ENCODE measurements around the gene KRTAP2-2.

The KRTAP2-2 gene

DNA sequence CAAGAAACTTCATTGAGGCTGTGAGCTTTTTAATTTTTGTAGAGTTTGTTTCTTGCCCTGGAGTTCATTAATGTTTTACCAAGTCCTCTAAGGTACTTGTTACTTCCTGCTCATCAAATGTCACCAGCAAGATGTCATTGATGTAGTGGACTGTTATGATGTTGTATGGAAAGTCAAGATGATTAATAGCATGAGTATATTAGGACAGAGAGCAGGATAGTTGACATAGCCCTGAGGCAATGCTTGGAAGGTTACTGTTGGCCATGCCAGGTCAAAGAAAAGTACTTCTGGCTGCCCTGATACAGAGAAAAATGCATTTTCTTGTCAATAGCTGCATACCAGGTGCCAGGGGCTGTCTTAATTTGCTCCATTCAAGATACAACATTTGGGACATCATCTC, 34.7 kb downstream of the KRTAP2-2 start:
- no peak for DNase-seq

DNA sequence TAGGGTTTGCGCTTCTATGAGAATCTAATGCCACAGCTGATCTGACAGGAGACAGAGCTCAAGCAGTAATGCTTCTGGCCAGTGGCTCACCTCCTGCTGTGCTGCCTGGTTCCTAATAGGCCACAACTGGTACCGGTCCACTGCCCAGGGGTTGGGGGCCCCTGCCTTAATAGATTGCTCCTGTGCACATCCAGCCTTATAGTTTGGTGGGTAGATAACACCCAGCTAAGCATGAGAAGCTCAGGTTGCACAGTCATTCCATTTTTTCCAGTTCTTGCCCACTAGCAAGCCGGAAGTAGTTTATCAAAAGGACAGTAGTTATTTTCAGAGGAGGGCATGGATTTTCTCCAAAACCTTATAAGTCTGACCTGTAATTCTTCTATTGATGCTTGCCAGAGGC, 35.6 kb downstream of the KRTAP2-2 start:
- no peak for DNase-seq

DNA sequence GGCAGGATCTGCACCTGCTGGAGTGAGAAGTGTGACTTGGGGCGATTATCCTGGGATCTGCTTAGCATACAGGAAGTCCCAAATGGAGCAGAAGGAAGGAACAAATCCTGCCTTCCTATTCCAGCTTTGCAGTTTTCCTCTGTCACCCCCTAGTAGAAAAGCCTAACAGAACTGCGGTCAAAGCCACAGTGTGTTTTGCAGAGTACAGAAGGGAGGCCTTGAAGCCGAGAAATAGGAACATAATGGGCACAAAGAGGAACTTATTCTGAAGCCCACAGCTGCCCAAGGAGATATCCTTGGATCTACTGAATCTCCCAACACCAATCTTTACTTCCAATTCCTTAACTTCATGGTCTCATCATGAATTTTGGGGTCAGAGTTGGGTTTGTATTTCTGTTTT, 36.5 kb downstream of the KRTAP2-2 start:
- no peak for DNase-seq

DNA sequence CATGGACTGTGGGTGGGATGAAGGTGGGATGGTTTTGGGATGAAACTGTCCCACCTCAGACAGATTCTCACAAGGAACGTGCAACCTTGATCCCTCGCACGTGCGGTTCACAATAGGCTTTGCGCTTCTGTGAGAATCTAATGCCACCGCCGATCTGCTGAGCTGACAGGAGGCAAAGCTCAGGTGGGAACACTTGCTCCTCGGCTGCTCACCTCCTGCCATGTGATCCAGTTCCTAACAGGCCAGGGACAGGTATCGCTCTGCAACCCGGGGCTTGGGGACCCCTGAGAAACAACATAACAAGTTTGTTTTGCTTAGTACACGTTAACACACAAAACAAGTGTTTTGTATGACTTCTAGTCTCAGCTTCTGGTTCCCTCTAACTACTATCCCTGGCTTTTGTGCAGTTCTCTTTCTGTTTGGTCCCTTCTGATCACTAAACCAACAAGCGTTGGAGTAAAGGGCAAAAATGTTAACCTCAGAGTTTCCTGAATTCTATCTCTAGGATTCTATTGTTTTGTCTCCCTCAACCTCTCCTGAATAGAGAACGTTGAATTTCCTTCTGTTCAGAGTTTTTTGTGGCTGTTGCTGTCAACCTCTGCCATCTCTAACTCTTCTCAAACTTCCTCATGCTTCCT, 38.3 kb downstream of the KRTAP2-2 start:
- no peak for DNase-seq

DNA sequence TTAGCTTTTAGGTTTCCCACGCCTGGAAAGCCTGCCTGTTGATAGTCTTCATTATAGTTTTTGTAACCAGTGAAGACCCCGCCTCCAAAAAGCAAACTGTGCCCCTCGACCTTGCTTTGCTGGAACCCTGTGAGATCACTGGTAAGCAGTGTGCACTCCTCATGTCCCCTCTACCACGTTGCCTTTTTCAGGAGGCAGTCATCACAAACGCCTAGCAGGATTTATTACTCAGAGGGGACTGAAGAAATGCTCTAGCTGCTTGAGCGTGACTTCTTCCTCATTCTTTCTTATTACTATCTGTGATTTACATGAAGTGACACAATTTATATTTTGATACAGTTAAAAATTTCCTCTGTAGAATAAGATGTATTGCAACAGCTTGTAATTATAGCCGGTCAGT, 39.6 kb downstream of the KRTAP2-2 start:
- no peak for DNase-seq

DNA sequence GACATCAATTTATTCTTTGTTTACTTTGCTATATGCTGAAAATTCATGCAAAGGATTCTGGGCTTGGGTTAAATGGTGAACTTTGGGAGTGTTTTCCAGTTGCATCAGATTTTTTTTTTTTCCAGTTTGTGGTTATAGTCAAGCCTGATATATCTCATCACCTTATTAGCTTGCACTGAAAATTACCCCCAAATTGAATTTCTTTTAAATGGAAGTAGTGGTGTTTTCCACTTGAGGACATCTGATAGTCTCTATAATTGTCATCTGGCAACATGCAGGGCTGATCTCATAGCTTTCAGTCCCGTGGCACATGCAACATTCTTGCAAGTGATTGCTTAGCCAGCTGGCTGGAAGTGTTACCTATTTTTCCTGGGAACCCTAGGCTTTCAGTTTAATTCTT, 41.4 kb downstream of the KRTAP2-2 start:
- no peak for DNase-seq

DNA sequence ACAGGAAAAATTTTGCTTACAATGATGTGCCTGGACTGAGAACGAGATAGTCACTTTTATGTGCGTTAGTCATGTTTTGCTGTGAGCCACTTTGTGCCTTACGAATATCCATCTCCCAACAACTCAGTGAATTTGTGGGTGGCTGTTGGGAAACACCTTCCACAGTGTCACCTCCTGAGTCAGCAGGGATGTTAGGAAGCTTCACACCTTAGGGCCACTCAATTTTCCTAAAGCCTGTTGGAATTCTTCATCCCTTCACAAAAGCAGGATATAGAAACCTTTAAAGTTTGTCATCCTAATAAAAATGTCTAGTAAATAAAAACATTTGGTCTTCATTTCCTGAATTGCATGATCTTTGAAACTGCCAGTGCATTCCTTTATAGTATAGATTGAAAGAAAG, 41.8 kb downstream of the KRTAP2-2 start:
- no peak for DNase-seq

DNA sequence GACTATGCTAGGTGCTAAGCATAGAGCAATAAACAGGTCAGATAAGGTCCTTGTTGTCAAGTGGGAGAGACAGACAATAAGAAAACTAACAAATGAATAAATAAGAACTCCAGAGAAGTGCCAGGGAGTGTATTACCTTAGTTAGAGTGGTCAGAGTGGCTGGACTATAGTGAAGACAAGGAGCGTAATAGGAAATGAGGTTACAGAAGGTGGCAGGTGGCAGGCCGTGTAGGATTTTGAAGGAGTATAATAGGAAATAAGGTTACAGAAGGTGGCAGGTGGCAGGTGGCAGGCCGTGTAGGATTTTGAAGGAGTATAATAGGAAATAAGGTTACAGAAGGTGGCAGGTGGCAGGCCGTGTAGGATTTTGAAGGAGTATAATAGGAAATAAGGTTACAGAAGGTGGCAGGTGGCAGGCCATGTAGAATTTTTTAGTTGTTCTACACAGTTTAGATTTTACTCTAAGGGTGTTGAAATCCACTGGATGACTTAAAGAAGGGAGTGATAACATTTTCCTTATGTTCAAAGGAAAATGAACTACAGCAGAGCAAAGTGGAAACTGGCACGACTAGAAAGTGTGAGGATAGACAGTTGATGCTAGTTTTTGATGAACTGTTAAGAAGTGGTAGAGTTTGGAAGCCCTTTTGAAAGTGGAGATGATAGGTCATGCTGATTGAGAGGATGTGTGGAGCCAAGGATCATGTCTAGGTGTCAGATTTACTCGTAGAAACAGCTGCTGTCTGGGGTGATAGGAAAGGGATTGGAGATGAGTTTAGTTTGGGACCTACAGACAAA, 42.5 kb downstream of the KRTAP2-2 start:
- no peak for DNase-seq

DNA sequence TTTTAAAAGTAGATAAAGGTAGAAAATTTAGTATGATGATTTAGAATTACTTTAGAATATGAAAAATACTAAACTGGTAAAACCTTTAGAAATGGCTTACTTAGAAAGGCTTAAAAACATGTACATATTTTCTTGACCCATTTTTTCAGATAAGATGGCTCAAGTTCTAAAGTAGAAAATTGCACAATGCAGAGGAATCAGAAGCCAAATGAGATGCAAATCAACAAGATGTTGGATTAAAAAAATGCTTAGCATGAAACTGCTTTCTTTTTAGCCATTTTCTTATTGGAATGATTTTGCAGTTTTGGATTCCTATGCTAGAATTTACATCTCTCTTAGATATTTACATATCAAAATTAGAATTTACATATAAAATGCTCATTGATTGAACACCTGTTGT, 44.6 kb downstream of the KRTAP2-2 start:
- no peak for DNase-seq

DNA sequence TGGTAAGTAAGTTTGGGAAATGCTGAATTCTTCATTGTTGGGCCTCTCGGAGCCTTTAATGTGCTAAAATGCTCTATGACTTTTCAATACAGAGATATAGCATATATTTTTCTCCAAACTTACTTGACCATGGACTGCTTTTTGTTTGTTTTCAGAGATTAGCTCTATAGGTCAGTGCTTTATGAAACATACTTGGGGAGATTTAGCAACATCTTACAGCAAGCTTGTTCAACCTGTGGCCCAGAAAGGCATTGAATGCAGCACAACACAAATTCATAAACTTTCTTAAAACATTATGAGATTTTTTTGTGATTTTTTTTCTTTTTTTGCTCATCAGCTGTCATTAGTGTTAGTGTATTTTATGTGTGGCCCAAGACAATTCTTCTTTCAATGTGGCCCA, 45.1 kb downstream of the KRTAP2-2 start:
- DNase-seq = no peak

DNA sequence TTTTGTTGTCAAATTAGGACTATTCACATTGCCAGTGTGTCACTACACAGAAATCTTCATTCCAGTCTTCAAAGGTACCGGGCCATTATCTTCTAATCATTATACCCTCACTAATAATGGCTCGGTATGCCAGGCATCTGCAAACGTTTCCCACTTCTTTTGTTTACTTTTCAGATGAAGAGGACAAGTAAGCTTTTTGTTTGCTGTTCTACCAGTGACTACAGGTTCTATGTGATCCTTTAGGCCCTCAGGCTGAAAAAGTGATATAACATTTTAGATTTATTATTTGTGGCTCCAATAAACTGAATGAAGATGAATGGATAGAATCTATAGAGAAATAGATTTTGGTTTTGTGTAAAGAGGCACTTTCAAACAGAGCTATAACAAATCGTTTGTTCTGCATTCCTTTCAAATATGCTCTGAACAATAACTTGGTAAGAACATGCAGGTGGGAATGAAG, 45.7 kb downstream of the KRTAP2-2 start:
- DNase-seq = no peak

DNA sequence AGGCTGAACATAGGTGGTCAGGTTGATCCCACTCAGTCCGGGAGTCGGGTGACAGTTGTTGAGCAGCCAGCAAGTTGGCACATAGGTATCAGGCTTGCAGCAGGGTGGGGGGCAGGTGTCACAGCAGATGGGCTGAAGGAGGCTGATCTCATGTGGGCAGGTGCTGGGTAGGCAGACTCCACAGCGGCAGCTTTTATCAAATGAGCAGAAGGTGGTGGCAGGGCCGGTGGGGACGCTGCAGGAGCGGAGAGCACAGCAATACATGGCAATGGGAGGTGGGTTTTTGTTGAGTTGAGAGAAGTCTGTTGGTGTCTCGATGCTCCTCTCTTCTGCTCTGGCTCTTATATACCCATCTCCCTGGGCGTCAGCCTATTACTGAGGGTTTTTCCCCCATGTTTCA, 46.2 kb downstream of the KRTAP2-2 start, which contains the start of gene KRTAP3-1:
KRTAP3-1 (minus strand) TSS at position 318 of the 400 bp plus-strand sequence; CDS start at position 264, 54 bp downstream.
- DNase-seq = no peak
